IPS DF 4.7 (cell line): Measurements from ENCODE around the gene KDM4B.

Experiments
- DNase-seq: peaks from one replicate; pipeline ENCODE4 v3.0.0-alpha.2; 2013; ENCODE audit warnings: low spot score; ENCODE audit errors: extremely low read depth

KDM4B gene

GRCh38 chr19:5132698-5133651 lies 164.1 kb downstream of the KDM4B start:
- DNase-seq: no peak

- DNase-seq: no peak
These were observed 165.2 kb downstream of the KDM4B start for GRCh38 chr19:5133986-5134595.

- DNase-seq: no peak
These were observed 165.8 kb downstream of the KDM4B start for GRCh38 chr19:5134691-5135090.

GRCh38 chr19:5136073-5136855 lies 167.4 kb downstream of the KDM4B start:
- no peak for DNase-seq

- no peak for DNase-seq
These were observed 168.2 kb downstream of the KDM4B start for GRCh38 chr19:5137114-5137513.

GRCh38 chr19:5137571-5138124 lies 168.7 kb downstream of the KDM4B start:
- no peak for DNase-seq

GRCh38 chr19:5138606-5139582 lies 170.0 kb downstream of the KDM4B start:
- DNase-seq: no peak

GRCh38 chr19:5139583-5140325 lies 170.8 kb downstream of the KDM4B start:
- no peak for DNase-seq

- no peak for DNase-seq
These were observed 172.4 kb downstream of the KDM4B start for GRCh38 chr19:5141129-5141849.

GRCh38 chr19:5141850-5142724 lies 173.2 kb downstream of the KDM4B start:
- DNase-seq: no peak

GRCh38 chr19:5142725-5143097 lies 173.8 kb downstream of the KDM4B start:
- DNase-seq: no peak

- DNase-seq: no peak
These were observed 174.8 kb downstream of the KDM4B start for GRCh38 chr19:5143471-5144411.

- no peak for DNase-seq
These were observed 175.7 kb downstream of the KDM4B start for GRCh38 chr19:5144545-5145179.

- no peak for DNase-seq
These were observed 176.9 kb downstream of the KDM4B start for GRCh38 chr19:5145521-5146511.
